Bronchial epithelial cell (primary cell): ENCODE results near the gene AJUBA. TPM values are rescaled to one million over a fixed set of nuclear protein-coding genes. Genes with fewer than 3 reads are reported as not detected.
"Not testable (repeated sequence)": the region's sequence is repeated elsewhere in the genome, so short reads cannot be mapped to it uniquely, and the experiment has no call there.

Experiments
- DNase-seq: peaks from one replicate; pipeline ENCODE4 v3.0.0-alpha.2; 2010; ENCODE audit warnings: low read depth
- FAIRE-seq: peaks from 2 replicates; lab custom pipeline; 2011; peaks lifted over from hg19 to GRCh38; lab: Jason Lieb, UNC
- H3K27me3 ChIP-seq: 2 replicates; pipeline ENCODE4 v1.5.1; 2011; ENCODE audit warnings: low read length; ENCODE audit not compliant: control insufficient read depth, insufficient read depth
- H3K36me3 ChIP-seq: 2 replicates; pipeline ENCODE4 v1.5.1; 2011; ENCODE audit warnings: low read length; ENCODE audit not compliant: control insufficient read depth, insufficient read depth
- H3K4me3 ChIP-seq: 2 replicates; pipeline ENCODE4 v1.5.1; 2011; ENCODE audit warnings: mild to moderate bottlenecking, low read depth, low read length, control low read depth
- total RNA-seq: library from RNA; depleted of rRNA; stranded (reverse); fragments of >200 nt; gene quantifications from 2 replicates; pipeline ENCODE4 v1.2.1, GENCODE V29; 2014
- TF ChIP-seq, protein P1 (sequence below): IDR thresholded peaks from 2 replicates; pipeline ENCODE4 v1.5.1; 2011; ENCODE audit warnings: mild to moderate bottlenecking, moderate library complexity, low read length, control low read depth, inconsistent platforms; ENCODE audit not compliant: insufficient read depth, severe bottlenecking

The AJUBA gene
- total RNA-seq, 1 donor from 2014 or later, result 223 TPM

DNA sequence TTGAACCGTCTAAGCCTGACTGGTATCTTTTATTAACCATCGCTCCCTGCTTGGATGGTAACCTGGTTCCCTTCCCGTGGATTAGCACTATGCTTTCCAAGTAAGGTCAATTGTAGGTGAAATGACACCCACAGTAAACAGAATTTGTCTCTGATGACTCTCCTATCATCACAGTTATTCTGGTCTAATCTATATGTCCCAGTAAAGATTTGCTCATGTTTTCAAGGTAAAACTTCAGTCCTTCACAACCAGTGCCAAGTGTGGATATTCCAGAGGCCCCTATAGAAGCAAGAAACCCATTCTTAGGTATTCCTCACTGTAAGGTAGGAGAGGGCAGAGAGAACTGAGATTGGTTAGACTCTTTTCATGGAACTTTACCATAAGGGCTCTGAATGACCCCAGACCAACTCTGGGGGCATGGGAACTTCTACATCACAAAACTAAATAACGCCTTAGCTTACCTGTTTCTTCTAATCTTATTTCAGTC is 15.5 kb downstream of the AJUBA start:
- TF ChIP-seq, protein P1, sequence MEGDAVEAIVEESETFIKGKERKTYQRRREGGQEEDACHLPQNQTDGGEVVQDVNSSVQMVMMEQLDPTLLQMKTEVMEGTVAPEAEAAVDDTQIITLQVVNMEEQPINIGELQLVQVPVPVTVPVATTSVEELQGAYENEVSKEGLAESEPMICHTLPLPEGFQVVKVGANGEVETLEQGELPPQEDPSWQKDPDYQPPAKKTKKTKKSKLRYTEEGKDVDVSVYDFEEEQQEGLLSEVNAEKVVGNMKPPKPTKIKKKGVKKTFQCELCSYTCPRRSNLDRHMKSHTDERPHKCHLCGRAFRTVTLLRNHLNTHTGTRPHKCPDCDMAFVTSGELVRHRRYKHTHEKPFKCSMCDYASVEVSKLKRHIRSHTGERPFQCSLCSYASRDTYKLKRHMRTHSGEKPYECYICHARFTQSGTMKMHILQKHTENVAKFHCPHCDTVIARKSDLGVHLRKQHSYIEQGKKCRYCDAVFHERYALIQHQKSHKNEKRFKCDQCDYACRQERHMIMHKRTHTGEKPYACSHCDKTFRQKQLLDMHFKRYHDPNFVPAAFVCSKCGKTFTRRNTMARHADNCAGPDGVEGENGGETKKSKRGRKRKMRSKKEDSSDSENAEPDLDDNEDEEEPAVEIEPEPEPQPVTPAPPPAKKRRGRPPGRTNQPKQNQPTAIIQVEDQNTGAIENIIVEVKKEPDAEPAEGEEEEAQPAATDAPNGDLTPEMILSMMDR, result no peak
- Histone ChIP-seq H3K4me3 (no peak overlapping the region), H3K36me3 (no peaks in the 10 kb centered on the region), H3K27me3 (no peaks in the 10 kb centered on the region)
- no peak for DNase-seq
- no peak for FAIRE-seq

DNA sequence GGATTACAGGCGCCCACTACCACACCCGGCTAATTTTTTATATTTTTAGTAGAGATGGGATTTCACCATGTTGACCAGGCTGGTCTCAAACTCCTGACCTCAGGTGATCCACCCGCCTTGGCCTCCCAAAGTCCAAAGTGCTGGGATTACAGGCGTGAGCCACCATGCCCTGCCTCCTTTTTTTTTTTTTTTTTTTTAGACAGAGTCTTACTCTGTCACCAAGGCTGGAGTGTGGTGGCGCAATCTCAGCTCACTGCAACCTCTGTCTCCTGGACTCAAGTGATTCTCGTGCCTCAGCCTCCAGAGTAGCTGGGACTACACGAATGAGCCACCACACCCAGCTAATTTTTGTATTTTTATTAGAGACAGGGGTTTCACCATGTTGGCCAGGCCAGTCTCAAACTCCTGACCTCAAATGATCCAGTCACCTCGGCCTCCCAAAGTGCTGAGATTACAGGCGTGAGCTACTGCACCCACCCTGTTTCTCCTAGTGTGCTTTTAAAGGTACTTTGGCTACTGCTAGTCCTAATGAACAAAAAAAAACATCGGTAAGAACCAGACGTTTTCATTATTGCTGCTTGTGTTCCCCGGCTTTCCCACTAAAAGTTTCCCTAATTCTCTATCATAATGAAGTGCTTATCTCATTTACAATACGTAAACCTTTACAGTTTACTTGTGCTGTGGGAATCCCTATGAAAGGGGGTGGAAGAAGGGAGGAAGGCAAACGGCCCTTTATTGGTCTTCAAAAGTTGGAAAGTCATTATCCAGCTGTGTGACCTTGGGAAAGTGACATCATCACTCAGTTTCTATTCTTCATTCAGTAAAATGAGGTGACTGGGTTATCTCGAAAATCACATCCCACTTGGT is 16.2 kb downstream of the AJUBA start:
- FAIRE-seq, H3K36me3 ChIP-seq, H3K4me3 ChIP-seq, H3K27me3 ChIP-seq, DNase-seq: not testable (repeated sequence)

DNA sequence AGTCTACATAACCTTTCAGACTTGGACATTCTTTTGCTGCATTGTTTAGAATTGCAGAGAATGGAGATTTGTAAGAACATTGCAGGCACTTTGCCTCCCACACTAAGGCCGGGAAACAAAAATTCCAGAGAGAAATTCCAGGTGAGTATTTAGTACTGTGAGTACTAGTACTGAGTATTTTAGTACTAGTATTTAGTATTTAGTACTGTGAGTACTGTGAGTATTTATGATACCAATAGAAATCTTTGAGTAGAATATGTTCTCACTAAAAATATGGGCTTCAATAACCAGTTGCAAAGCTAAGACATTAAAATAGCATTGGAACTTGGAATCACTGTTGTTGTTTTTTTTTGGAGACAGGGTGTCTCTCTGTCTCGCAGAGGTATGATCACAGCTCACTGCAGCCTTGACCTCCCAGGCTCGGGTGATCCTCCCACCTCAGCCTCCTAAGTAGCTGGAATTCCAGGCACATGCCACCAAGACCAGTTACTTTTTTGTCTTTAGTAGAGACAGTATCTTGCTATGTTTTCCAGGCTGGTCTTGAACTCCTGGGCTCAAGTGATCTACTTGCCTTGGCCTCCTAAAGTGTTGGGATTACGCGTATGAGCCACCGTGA is 20.2 kb downstream of the AJUBA start:
- no peak for DNase-seq
- FAIRE-seq, result no peak

DNA sequence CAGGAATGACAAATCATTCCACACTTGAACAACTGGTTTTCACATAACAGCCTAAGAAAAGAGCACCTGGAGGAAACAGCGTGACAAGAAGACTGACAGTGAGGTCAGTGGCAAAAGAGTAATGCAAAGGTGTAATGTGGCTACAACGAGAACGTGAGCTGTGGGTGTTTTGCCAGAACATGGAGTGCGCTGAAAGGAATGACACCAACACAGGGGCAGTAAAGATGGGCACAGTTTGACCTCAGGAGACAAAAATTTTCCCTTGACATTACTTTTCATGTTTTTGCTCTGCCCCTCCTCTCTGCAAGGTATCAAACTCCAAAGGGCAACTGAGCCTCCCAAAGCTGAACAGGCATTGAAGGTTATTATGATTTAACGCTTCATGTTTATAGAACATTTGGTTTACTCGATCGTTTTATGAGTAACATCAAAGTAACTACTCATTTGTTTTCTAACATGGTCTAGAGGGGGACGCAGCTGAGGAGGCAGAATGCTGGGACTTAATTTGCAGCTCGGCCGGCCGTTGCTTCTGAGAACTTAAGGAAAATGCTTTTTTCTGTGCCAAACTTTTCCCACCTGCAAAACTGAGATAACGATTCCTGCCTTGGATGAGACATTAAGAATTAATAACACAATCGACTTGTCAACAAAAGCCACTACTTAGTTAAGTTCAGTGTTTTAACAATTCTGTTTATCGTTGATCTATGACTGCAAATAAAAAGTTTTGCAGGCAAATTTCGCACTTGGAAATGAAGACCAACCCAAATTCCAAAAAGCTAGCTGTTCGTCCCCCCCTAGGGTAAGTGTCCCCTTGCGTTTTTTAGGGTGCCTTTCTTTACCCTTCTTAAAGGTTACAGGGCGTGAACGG is 26.4 kb downstream of the AJUBA start:
- peaks cover under 1% of the 10 kb centered on the region for H3K36me3 ChIP-seq
- FAIRE-seq (no peak), DNase-seq (peak; percentile 82)
- H3K27me3 ChIP-seq, result no peaks in the 10 kb centered on the region
- H3K4me3 ChIP-seq, result peak overlapping the region; percentile 64
- TF ChIP-seq, protein P1, result no peak

More for the DNA sequence above, 20.2 kb downstream of the AJUBA start:
- TF ChIP-seq, protein P1, result no peak
- Histone ChIP-seq H3K27me3 (no peaks in the 10 kb centered on the region), H3K4me3 (no peak overlapping the region), H3K36me3 (no peaks in the 10 kb centered on the region)

DNA sequence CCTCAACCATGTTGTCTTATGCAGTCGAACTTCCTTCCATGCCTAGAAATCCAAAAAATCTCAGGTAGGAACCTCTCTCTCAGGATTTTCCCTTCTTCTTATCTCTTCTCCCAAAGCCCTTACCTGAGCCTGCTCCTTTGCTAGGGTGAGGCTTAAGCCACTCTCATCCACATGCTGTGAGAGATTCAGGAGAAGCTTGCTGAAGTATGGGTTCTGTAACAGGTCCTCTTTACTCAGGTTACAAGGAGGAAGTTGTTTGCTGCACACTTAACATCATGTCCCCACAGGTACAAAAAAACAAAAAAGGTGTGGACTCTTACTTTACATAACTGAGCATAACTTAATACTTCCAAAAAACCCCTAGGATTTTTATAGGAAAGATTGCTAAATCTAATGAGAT is 29.9 kb downstream of the AJUBA start:
- no peak for FAIRE-seq
- TF ChIP-seq, protein P1, result no peak
- Histone ChIP-seq H3K4me3 (no peak overlapping the region), H3K27me3 (no peaks in the 10 kb centered on the region), H3K36me3 (peaks cover 4% of the 10 kb centered on the region)
- no peak for DNase-seq

DNA sequence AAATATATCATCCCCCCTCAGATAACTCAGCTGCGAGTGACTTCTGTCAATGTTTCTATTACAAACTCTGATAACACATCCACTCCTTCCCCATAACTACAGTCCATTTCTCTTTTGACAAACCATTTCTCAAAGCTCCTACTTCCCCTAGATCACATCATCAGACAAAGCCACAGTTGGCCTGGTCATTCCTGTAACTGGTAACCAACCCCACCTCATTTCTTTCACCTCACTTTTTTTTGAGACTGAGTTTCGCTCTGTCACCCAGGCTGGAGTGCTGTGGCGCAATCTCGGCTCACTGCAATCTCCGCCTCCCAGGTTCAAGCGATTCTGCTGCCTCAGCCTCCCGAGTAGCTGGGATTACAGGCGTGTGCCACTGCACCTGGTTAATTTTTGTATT is 30.6 kb downstream of the AJUBA start:
- H3K4me3 ChIP-seq, H3K36me3 ChIP-seq, DNase-seq, H3K27me3 ChIP-seq, FAIRE-seq: not testable (repeated sequence)
